Endodermal cell (in vitro differentiated cells): ENCODE measurements around the gene NPAS3. TPM values are rescaled to one million over a fixed set of nuclear protein-coding genes. Genes with fewer than 3 reads are reported as not detected.

Experiments
- DNase-seq: peaks from one replicate; pipeline ENCODE4 v3.0.0-alpha.2; 2017
- H3K27ac ChIP-seq: 2 replicates; pipeline ENCODE4 v1.5.1; 2013; ENCODE audit warnings: mild to moderate bottlenecking, low read depth, low read length, moderate library complexity
- H3K27me3 ChIP-seq: 2 replicates; pipeline ENCODE4 v1.6.1; 2013; ENCODE audit warnings: mild to moderate bottlenecking, low read length, moderate library complexity; ENCODE audit not compliant: insufficient read depth, control insufficient read depth, poor library complexity, severe bottlenecking
- H3K36me3 ChIP-seq: 2 replicates; pipeline ENCODE4 v1.7.0; 2013; ENCODE audit warnings: mild to moderate bottlenecking, low read length, moderate library complexity; ENCODE audit not compliant: control insufficient read depth, insufficient read depth
- H3K4me1 ChIP-seq: one replicate; pipeline ENCODE4 v1.7.0; 2013; ENCODE audit warnings: low read length; ENCODE audit not compliant: control insufficient read depth, insufficient read depth
- H3K4me3 ChIP-seq: 2 replicates; pipeline ENCODE4 v1.5.1; 2013; ENCODE audit warnings: mild to moderate bottlenecking, low read length, moderate library complexity
- H3K9ac ChIP-seq: 2 replicates; pipeline ENCODE4 v1.6.1; 2013; ENCODE audit warnings: mild to moderate bottlenecking, low read length, moderate library complexity; ENCODE audit not compliant: poor library complexity, severe bottlenecking; ENCODE audit errors: extremely low read depth
- H3K9me3 ChIP-seq: 2 replicates; pipeline ENCODE4 v1.6.1; 2013; ENCODE audit warnings: mild to moderate bottlenecking, low read length, moderate library complexity; ENCODE audit not compliant: control insufficient read depth
- H3K27ac Mint-ChIP-seq: 2 replicates; pipeline ENCODE4 v1.8.0; 2020; ENCODE audit warnings: mixed read lengths
- H3K27me3 Mint-ChIP-seq: 2 replicates; pipeline ENCODE4 v1.8.0; 2021; ENCODE audit warnings: mild to moderate bottlenecking, mixed read lengths; ENCODE audit not compliant: insufficient read depth
- H3K36me3 Mint-ChIP-seq: 2 replicates; pipeline ENCODE4 v1.8.0; 2020; ENCODE audit warnings: low read depth, mixed read lengths
- H3K4me1 Mint-ChIP-seq: 2 replicates; pipeline ENCODE4 v1.8.0; 2020; ENCODE audit warnings: mixed read lengths
- H3K4me3 Mint-ChIP-seq: 2 replicates; pipeline ENCODE4 v1.8.0; 2020; ENCODE audit warnings: mild to moderate bottlenecking, moderate library complexity, mixed read lengths
- H3K9me3 Mint-ChIP-seq: 2 replicates; pipeline ENCODE4 v1.8.0; 2020; ENCODE audit warnings: mild to moderate bottlenecking, mixed read lengths
- WGBS, 2 experiments: methylation state at CpG; one replicate each; pipeline versions ENCODE4 v1.1.5 to v1.1.7; 2013; ENCODE audit warnings: missing lambda C conversion rate in 2 of 2, mixed read lengths in 1 of 2; ENCODE audit not compliant: insufficient coverage in 1 of 2, insufficient read length in 1 of 2; 5-methylcytosine and 5-hydroxymethylcytosine counted together
- total RNA-seq, 2 donors: library from RNA; stranded (reverse); fragmentation: NEBNext Ultra II Directional in 1 of 2; extraction: Animal tissue kit (Norgen Biotek cat#: 25700) in 1 of 2; gene quantifications; 2 replicates in 1 of 2; 3 replicates in 1 of 2; pipeline ENCODE4 v1.2.1, GENCODE V29; 2021
- TF ChIP-seq, protein P1 (sequence below): fragments of 200-600 bp; sonication (generic); conservative IDR thresholded peaks from 2 replicates; pipeline ENCODE4 v1.5.0; 2021; ENCODE audit warnings: antibody characterized with exemption, mild to moderate bottlenecking

Gene NPAS3
- total RNA-seq, 2 donors from 2014 or later, result 1.4 to 1.6 TPM

DNA sequence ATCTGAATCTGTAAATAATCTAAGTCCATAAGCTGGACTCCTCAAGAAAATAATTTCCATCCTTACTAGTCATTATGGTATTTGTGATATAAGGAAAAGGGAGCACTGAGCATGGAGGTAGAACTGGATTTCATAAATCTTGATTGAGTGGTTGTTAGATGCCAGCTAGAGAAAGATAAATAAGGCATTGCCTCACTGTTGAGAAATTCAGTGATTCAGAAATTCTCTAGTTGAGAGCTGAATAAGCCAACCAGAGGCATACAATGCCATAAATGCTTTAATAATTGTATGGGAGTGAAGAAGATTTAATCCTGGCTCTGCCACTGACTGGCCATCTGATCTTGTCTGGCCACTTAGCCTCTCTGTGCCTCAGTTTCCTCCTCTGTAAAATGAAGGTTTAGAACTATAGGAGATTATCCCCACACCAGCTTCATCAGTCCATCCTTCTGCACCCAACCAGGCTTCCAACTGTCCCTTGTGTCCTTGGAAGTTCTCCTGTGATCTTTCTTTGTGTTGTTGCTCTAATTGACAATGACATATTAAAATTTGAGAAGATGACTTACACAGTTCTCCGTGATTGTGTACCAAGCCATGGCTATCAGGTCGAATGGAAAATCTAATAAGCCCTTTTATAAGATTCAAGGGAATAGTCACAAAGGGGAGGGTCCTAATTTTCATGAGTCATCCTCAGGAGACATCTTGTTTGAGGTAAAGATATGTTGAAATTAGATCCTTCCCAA, 617.9 kb downstream of the NPAS3 start:
- Histone ChIP-seq H3K27me3 (no peaks in the 10 kb centered on the region), H3K27ac (no peak overlapping the region), H3K9me3 (no peaks in the 10 kb centered on the region), H3K36me3 (no peaks in the 10 kb centered on the region), H3K4me3 (no peak overlapping the region), H3K9ac (no peak overlapping the region), H3K4me1 (no peaks in the 10 kb centered on the region)
- no peaks in the 10 kb centered on the region for H3K27me3 Mint-ChIP-seq
- no peaks in the 10 kb centered on the region for H3K36me3 Mint-ChIP-seq
- DNase-seq, result no peak
- H3K4me1 Mint-ChIP-seq, result peaks cover 9% of the 10 kb centered on the region
- no peak overlapping the region for H3K27ac Mint-ChIP-seq
- no peaks in the 10 kb centered on the region for H3K9me3 Mint-ChIP-seq
- 90% methylated on average over 2 of the region's 2 CpGs; no CpG with 5 or more reads in 1 of the 2 experiments for WGBS, 2 experiments
- TF ChIP-seq, protein P1, sequence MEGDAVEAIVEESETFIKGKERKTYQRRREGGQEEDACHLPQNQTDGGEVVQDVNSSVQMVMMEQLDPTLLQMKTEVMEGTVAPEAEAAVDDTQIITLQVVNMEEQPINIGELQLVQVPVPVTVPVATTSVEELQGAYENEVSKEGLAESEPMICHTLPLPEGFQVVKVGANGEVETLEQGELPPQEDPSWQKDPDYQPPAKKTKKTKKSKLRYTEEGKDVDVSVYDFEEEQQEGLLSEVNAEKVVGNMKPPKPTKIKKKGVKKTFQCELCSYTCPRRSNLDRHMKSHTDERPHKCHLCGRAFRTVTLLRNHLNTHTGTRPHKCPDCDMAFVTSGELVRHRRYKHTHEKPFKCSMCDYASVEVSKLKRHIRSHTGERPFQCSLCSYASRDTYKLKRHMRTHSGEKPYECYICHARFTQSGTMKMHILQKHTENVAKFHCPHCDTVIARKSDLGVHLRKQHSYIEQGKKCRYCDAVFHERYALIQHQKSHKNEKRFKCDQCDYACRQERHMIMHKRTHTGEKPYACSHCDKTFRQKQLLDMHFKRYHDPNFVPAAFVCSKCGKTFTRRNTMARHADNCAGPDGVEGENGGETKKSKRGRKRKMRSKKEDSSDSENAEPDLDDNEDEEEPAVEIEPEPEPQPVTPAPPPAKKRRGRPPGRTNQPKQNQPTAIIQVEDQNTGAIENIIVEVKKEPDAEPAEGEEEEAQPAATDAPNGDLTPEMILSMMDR, result no peak
- H3K4me3 Mint-ChIP-seq, result no peak overlapping the region

DNA sequence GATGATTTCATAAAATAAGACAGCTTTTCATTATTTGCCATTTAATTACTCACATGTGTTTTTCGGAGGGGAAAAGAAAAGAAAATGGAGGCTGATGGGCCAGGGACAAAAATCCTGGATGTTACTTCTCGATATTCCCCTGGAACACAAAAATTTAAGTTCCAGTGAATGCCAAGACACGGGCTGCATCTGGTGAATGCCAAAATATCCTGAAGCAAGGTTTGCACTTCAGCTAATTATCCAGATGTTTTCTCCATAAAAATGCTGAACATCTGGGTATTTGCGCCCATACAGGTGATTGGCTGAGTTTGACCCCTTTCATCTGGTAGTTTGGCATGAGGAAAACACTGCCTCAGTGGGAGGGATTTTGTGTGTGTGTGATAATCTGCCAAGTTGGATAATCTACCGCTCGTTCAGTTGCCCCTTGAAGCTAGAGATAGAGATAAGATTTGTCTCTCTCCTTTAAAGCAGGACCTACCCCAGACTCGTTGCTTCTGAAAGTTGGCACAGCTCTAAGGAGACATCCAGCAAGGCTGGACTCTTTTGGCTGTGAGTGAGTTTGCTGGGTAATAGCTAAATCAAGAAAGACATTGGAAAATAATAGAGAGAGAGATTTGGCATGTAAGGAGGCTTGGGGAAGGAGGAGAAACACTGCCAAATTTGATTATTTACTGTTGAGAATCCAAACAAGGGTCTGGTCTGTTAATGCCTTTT, 622.2 kb downstream of the NPAS3 start:
- TF ChIP-seq, protein P1, result no peak
- Histone ChIP-seq H3K9me3 (no peaks in the 10 kb centered on the region), H3K4me1 (no peaks in the 10 kb centered on the region), H3K36me3 (no peaks in the 10 kb centered on the region), H3K27me3 (no peaks in the 10 kb centered on the region), H3K9ac (no peak overlapping the region), H3K4me3 (no peak overlapping the region), H3K27ac (no peak overlapping the region)
- Mint-ChIP-seq H3K27me3 (no peaks in the 10 kb centered on the region), H3K36me3 (no peaks in the 10 kb centered on the region), H3K27ac (no peak overlapping the region), H3K4me1 (peaks cover 20% of the 10 kb centered on the region), H3K9me3 (no peaks in the 10 kb centered on the region), H3K4me3 (no peak overlapping the region)
- no peak for DNase-seq
- WGBS, 2 experiments, result 89 to 90% methylated on average over 7 of the region's 7 CpGs

DNA sequence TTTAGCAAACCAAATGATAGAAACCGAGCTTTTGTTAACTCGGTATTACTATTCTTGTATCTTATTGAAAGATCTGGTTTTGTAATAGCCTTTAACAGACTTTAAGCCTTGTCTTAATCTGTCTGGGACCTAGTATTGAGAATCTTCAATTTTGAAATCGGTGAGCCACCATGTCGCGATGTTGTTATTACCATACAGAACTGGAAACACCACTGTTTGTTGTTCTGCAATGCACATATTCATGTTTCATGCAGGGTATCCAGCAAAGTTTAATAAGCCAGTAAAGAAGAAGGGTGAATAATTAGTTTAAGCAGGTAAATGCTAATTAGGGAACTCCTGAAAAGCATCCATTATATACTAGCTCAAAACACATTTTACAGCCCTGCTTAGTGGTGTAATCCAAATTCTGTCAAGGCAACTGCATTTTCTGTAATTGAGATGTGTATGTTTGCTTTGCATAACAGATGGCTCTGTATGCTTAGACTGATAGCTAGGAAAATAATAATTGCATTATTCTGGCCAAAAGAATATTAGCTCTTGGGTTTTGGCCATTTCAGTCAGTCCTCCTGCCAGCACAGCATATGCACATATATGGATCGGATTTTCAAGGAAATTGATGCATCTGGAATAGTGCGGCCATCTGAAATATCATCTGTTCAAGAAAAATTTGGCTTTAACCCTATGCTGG, 623.0 kb downstream of the NPAS3 start:
- Histone ChIP-seq H3K4me3 (no peak overlapping the region), H3K27me3 (no peaks in the 10 kb centered on the region), H3K27ac (no peak overlapping the region), H3K9ac (no peak overlapping the region), H3K9me3 (no peaks in the 10 kb centered on the region), H3K4me1 (no peaks in the 10 kb centered on the region), H3K36me3 (no peaks in the 10 kb centered on the region)
- Mint-ChIP-seq H3K4me3 (no peak overlapping the region), H3K36me3 (no peaks in the 10 kb centered on the region), H3K4me1 (peaks cover 20% of the 10 kb centered on the region), H3K27ac (no peak overlapping the region), H3K27me3 (no peaks in the 10 kb centered on the region), H3K9me3 (no peaks in the 10 kb centered on the region)
- 75 to 78% methylated on average over 6 to 7 of the region's 7 CpGs for WGBS, 2 experiments
- DNase-seq, result no peak
- TF ChIP-seq, protein P1, result no peak
